GM12801 (cell line): ENCODE data around the gene OPA1.

Source experiments
- TF ChIP-seq, protein P1 (sequence below): IDR thresholded peaks from one replicate; pipeline ENCODE4 v1.5.1; 2011; ENCODE audit warnings: control low read depth; ENCODE audit not compliant: insufficient read length; ENCODE audit errors: extremely low read depth

OPA1 gene

DNA sequence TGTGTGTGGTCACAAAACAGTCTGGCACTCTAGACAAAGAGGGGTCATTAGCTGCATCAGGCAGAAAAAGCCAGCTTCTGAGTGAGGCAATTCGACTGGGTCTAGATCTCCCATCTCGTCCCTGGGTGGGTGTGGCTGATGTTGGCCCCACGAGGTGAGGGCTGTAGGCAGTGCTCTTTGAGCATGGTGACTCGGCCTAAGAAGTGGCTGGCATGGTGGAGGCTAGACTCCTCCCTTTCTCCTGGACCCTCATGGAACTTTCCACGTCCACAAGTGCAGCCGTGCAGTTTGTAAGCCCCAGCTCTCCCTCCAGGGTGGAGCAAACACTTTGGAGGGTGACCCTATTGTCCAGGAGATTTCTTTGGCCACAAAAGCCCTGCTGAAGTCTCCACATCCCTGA, 134.1 kb downstream of the OPA1 start:
- TF ChIP-seq, protein P1, sequence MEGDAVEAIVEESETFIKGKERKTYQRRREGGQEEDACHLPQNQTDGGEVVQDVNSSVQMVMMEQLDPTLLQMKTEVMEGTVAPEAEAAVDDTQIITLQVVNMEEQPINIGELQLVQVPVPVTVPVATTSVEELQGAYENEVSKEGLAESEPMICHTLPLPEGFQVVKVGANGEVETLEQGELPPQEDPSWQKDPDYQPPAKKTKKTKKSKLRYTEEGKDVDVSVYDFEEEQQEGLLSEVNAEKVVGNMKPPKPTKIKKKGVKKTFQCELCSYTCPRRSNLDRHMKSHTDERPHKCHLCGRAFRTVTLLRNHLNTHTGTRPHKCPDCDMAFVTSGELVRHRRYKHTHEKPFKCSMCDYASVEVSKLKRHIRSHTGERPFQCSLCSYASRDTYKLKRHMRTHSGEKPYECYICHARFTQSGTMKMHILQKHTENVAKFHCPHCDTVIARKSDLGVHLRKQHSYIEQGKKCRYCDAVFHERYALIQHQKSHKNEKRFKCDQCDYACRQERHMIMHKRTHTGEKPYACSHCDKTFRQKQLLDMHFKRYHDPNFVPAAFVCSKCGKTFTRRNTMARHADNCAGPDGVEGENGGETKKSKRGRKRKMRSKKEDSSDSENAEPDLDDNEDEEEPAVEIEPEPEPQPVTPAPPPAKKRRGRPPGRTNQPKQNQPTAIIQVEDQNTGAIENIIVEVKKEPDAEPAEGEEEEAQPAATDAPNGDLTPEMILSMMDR: no peak

DNA sequence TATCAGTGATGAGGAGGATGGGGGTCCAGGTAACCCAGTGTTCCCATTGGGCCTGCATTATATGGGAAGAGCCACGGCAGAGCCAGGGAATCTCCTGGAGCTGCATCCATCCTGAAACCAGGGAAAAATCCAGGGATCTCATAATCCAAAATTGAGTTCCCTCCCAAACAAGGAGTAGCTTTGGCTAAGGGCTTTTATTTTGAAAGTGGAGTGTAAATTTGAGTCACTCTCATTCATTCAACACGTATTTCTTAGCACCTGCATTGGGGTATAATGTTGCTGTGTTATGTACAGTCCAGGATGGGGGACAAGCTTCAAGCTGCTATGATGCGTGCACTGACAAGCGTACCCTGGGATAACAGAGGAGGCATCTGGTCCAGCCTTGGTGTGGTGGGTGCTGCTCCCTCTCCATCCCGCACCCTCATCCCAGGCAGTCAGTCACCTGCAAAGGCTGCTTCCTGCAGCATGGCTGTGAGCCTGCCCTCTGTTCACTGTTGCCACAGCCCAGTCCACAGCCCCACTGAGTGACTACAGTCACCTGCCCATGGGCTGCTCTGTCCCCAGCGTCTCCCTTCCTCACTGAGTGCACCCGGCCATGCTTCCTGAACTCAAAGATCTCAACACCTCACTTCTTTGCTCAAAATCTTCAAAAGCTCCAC, 135.6 kb downstream of the OPA1 start:
- TF ChIP-seq, protein P1: no peak

DNA sequence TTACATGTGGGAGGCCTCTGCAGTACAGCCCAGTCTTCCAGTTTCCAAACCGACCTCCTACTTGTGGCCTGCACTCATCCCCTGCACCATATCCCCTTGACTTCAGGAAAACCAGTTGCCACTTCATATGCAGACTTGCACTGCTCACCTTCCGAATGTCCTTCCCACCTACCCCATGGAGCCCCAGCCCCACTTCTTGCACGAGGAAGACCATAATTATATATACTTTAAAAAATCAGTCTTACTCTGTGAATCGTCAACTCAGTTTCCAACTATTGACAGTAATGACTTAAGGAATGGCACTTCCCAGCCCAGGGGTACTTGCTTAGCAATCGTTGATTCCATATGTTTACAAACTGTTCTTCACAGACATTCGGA, 136.1 kb downstream of the OPA1 start:
- TF ChIP-seq, protein P1: no peak

DNA sequence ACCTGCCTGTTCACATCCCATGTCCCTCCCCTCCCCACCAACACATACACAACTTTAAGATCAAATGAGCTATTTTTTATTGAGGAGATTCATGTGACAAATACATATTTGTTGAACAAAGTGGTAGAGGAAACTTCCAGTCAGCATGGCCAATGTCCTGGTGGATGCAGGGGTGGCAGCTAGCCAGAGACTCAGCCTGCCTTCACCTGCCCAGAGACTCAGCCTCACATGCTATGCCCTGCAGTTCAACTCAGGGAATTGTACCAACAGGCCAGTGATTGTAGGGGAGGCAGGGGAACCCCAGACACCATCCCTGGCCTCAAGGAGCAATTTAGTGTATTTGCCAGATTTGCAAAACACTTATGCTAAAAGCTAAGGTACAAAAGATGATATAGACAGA, 136.6 kb downstream of the OPA1 start:
- TF ChIP-seq, protein P1: no peak

- TF ChIP-seq, protein P1: no peak
Measured at GRCh38 chr3:193730511-193730910, 137.5 kb downstream of the OPA1 start.

DNA sequence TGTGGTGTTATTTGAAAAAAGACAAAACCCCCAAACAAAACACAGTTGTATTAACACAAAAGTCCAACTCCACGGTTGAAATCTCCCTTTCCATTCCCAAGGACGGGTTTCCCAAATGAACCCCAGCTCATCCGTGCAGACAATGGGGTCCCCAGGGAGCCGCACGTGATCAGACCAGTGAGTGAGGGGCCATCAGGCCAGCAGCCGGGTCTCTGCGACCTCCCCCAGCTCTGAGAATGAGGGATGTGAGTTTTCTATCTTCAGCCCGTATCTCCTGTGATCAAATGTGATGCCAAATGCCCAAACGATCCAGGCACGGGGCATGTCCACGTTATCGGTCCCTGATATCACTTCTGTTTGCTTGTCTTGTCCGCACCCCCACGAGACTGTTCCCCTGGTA, 138.0 kb downstream of the OPA1 start:
- TF ChIP-seq, protein P1: no peak

GRCh38 chr3:193731656-193732055, 138.6 kb downstream of the OPA1 start:
- TF ChIP-seq, protein P1: no peak
